ENCODE results near the gene RPH3AL. TPM values are rescaled to one million over a fixed set of nuclear protein-coding genes. Genes with fewer than 3 reads are reported as not detected.

The RPH3AL gene
- total RNA-seq, 2 experiments from 2014 or later: 2.4 to 2.8 TPM

GRCh38 chr17:395974-396373, 43.4 kb upstream of the RPH3AL start:
- Histone ChIP-seq H3K27me3 (ENCODE audit: control insufficient read depth in 1 of 2, insufficient read depth in 2 of 2, low read length in 2 of 2) (no peaks in the 10 kb centered on the region), H3K36me3 (ENCODE audit: insufficient read depth, low read length) (peaks cover 22% of the 10 kb centered on the region), H3K9me3 (ENCODE audit: control insufficient read depth in 1 of 2, insufficient read depth in 1 of 2, low read length in 2 of 2) (no peaks in the 10 kb centered on the region), H3K27ac (ENCODE audit: low read depth in 1 of 2, low read length in 2 of 2) (no peak overlapping the region), H3K4me1 (ENCODE audit: insufficient read depth, low read length) (peaks cover 4% of the 10 kb centered on the region), H3K4me3 (ENCODE audit: low read length) (no peak overlapping the region)
- H3K4me3 Mint-ChIP-seq: no peak overlapping the region
- no peaks in the 10 kb centered on the region for H3K9me3 Mint-ChIP-seq
- ChIA-PET POLR2A (no interaction called here), CTCF (no interaction called here)
- H3K4me1 Mint-ChIP-seq (ENCODE audit: low read depth): peaks cover 6% of the 10 kb centered on the region
- H3K27me3 Mint-ChIP-seq: no peaks in the 10 kb centered on the region
- intact Hi-C loops (cut with DNase I, micrococcal nuclease): no loop called here
- no peak for ATAC-seq (ENCODE audit: poor library complexity)
- peaks cover 14% of the 10 kb centered on the region for H3K36me3 Mint-ChIP-seq (ENCODE audit: low read depth)
- H3K27ac Mint-ChIP-seq: no peak overlapping the region
- TF ChIP-seq CTCF (IDR thresholded peaks at IDR 0.05): no peak
- no peak for DNase-seq

- no peaks in the 10 kb centered on the region for H3K27me3 ChIP-seq (ENCODE audit: control insufficient read depth in 1 of 2, insufficient read depth in 2 of 2, low read length in 2 of 2)
- Mint-ChIP-seq H3K9me3 (no peaks in the 10 kb centered on the region), H3K4me1 (ENCODE audit: low read depth) (peaks cover 6% of the 10 kb centered on the region), H3K27ac (no peak overlapping the region), H3K36me3 (ENCODE audit: low read depth) (peaks cover 7% of the 10 kb centered on the region), H3K27me3 (no peaks in the 10 kb centered on the region), H3K4me3 (no peak overlapping the region)
- ChIA-PET POLR2A (no interaction called here), CTCF (interaction anchor here (2.3 kb wide), 1 partner anchor 17 kb away, joined by 6 read pairs; no protein-coding TSS in a partner anchor)
- no peak overlapping the region for H3K27ac ChIP-seq (ENCODE audit: low read depth in 1 of 2, low read length in 2 of 2)
- H3K36me3 ChIP-seq (ENCODE audit: insufficient read depth, low read length): peaks cover 17% of the 10 kb centered on the region
- no peak for DNase-seq
- no peaks in the 10 kb centered on the region for H3K9me3 ChIP-seq (ENCODE audit: control insufficient read depth in 1 of 2, insufficient read depth in 1 of 2, low read length in 2 of 2)
- peaks cover 4% of the 10 kb centered on the region for H3K4me1 ChIP-seq (ENCODE audit: insufficient read depth, low read length)
- ATAC-seq (ENCODE audit: poor library complexity): no peak
- H3K4me3 ChIP-seq (ENCODE audit: low read length): no peak overlapping the region
- intact Hi-C loops (cut with DNase I, micrococcal nuclease): no loop called here
- no peak for TF ChIP-seq CTCF (IDR thresholded peaks at IDR 0.05)
Observed at GRCh38 chr17:395179-395578, 42.6 kb upstream of the RPH3AL start.

GRCh38 chr17:394718-395095, 42.1 kb upstream of the RPH3AL start:
- Mint-ChIP-seq H3K4me3 (no peak overlapping the region), H3K27ac (no peak overlapping the region), H3K27me3 (no peaks in the 10 kb centered on the region), H3K36me3 (ENCODE audit: low read depth) (peaks cover 2% of the 10 kb centered on the region), H3K4me1 (ENCODE audit: low read depth) (peaks cover 6% of the 10 kb centered on the region), H3K9me3 (no peaks in the 10 kb centered on the region)
- Histone ChIP-seq H3K4me1 (ENCODE audit: insufficient read depth, low read length) (peaks cover 4% of the 10 kb centered on the region), H3K4me3 (ENCODE audit: low read length) (no peak overlapping the region), H3K9me3 (ENCODE audit: control insufficient read depth in 1 of 2, insufficient read depth in 1 of 2, low read length in 2 of 2) (no peaks in the 10 kb centered on the region), H3K27me3 (ENCODE audit: control insufficient read depth in 1 of 2, insufficient read depth in 2 of 2, low read length in 2 of 2) (no peaks in the 10 kb centered on the region), H3K27ac (ENCODE audit: low read depth in 1 of 2, low read length in 2 of 2) (no peak overlapping the region), H3K36me3 (ENCODE audit: insufficient read depth, low read length) (peaks cover 12% of the 10 kb centered on the region)
- CTCF ChIA-PET: interaction anchor here (2.3 kb wide), 1 partner anchor 18 kb away, joined by 6 read pairs; no protein-coding TSS in a partner anchor
- POLR2A ChIA-PET: no interaction called here
- ATAC-seq (ENCODE audit: poor library complexity) (no peak), DNase-seq (no peak)
- TF ChIP-seq CTCF (IDR thresholded peaks at IDR 0.05): no peak
- intact Hi-C loops (cut with DNase I, micrococcal nuclease): no loop called here
